T-cell (primary cell): ENCODE data around the gene SNAP47. TPM values are rescaled to one million over a fixed set of nuclear protein-coding genes. Genes with fewer than 3 reads are reported as not detected.

Source experiments
- ATAC-seq, 4 experiments: fragments of 200-7000 bp in 3 of 4; fragments of 150-1000 bp in 1 of 4; cut with Tn5 transposase; replicated peaks in 1 of 4; 1 replicate in 3 of 4; 2 replicates in 1 of 4; pipeline ENCODE4 v1.10.0; 2021; ENCODE audit warnings: moderate library complexity in 3 of 4, mild to moderate bottlenecking in 2 of 4, moderate number of reproducible peaks in 1 of 4
- CTCF ChIA-PET, 2 donors: fragments of 300-600 bp; sonication (Branson Sonifier 250); formaldehyde crosslinking; loops; one replicate each; lab custom pipeline; 2022; ENCODE audit warnings: antibody characterized with exemption in 2 of 2; lab: Charles Lee
- POLR2A ChIA-PET, 2 donors: fragments of 300-600 bp; sonication (Branson Sonifier 250); formaldehyde crosslinking; loops; one replicate each; lab custom pipeline; 2022; ENCODE audit warnings: antibody characterized with exemption in 2 of 2; lab: Charles Lee
- DNase-seq, 35 experiments: peaks; one replicate each; pipeline versions ENCODE4 v3.0.0 to v3.0.0-alpha.2; 2013 to 2023
- H3K27ac ChIP-seq: one replicate; pipeline ENCODE4 v1.5.1; 2013; ENCODE audit warnings: low read length
- H3K27me3 ChIP-seq, 2 experiments: replicated peaks in 1 of 2; 1 replicate in 1 of 2; 2 replicates in 1 of 2; pipeline versions ENCODE4 v1.6.1 to v1.7.0; 2013; ENCODE audit warnings: low read length in 1 of 2, mixed read lengths in 1 of 2; ENCODE audit not compliant: control insufficient read depth in 2 of 2, insufficient read depth in 2 of 2; ENCODE audit errors: extremely low read depth in 1 of 2
- H3K36me3 ChIP-seq, 2 donors: 1 replicate in 1 of 2; 2 replicates in 1 of 2; pipeline versions ENCODE4 v1.6.1 to v1.7.0; 2013; ENCODE audit warnings: low read length in 1 of 2; ENCODE audit not compliant: control insufficient read depth in 2 of 2, insufficient read depth in 1 of 2; ENCODE audit errors: extremely low read depth in 1 of 2
- H3K4me1 ChIP-seq, 2 experiments: 1 replicate in 1 of 2; 2 replicates in 1 of 2; pipeline versions ENCODE4 v1.6.1 to v1.7.0; 2013; ENCODE audit warnings: low read length in 2 of 2, mixed read lengths in 1 of 2; ENCODE audit not compliant: insufficient read depth in 2 of 2, control insufficient read depth in 1 of 2; ENCODE audit errors: extremely low read depth in 1 of 2
- H3K4me3 ChIP-seq, 2 donors: 1 replicate in 1 of 2; 2 replicates in 1 of 2; pipeline versions ENCODE4 v1.5.1 to v1.7.0; 2013; ENCODE audit warnings: mild to moderate bottlenecking in 2 of 2, low read length in 1 of 2, moderate library complexity in 1 of 2; ENCODE audit not compliant: control insufficient read depth in 1 of 2; ENCODE audit errors: extremely low read depth in 1 of 2
- H3K9me3 ChIP-seq: 2 replicates; pipeline ENCODE4 v1.7.0; 2013
- H3K27ac Mint-ChIP-seq, 2 donors: one replicate each; pipeline ENCODE4 v1.8.0; 2020 to 2021; ENCODE audit warnings: mild to moderate bottlenecking in 2 of 2, mixed read lengths in 2 of 2
- H3K27me3 Mint-ChIP-seq, 2 donors: one replicate each; pipeline ENCODE4 v1.8.0; 2021 to 2022; ENCODE audit warnings: mixed read lengths in 2 of 2
- H3K36me3 Mint-ChIP-seq: one replicate; pipeline ENCODE4 v1.8.0; 2021; ENCODE audit warnings: mixed read lengths
- H3K4me1 Mint-ChIP-seq, 3 donors: one replicate each; pipeline ENCODE4 v1.8.0; 2020 to 2022; ENCODE audit warnings: mixed read lengths in 3 of 3, mild to moderate bottlenecking in 1 of 3
- H3K4me3 Mint-ChIP-seq, 3 donors: one replicate each; pipeline ENCODE4 v1.8.0; 2020 to 2022; ENCODE audit warnings: mild to moderate bottlenecking in 3 of 3, mixed read lengths in 3 of 3, moderate library complexity in 3 of 3
- H3K9me3 Mint-ChIP-seq, 3 donors: one replicate each; pipeline ENCODE4 v1.8.0; 2020 to 2022; ENCODE audit warnings: mixed read lengths in 3 of 3
- WGBS: methylation state at CpG from one replicate; pipeline ENCODE4 v1.1.5; 2013; ENCODE audit warnings: missing lambda C conversion rate; ENCODE audit not compliant: insufficient coverage; 5-methylcytosine and 5-hydroxymethylcytosine counted together
- total RNA-seq, 35 experiments: library from RNA in 6 of 35; stranded (reverse) in 6 of 35; fragments of 120-200 nt in 1 of 35; gene quantifications; one replicate each; pipeline versions ENCODE4 v1.2.1 to v1.2.4 and lab custom pipeline; 2013 to 2026

Gene SNAP47
- total RNA-seq, 5 donors from 2014 or later (not counting 1 experiment from before 2014, with no cell fraction given): 20.1 to 35.6 (median 30.7) TPM

DNA sequence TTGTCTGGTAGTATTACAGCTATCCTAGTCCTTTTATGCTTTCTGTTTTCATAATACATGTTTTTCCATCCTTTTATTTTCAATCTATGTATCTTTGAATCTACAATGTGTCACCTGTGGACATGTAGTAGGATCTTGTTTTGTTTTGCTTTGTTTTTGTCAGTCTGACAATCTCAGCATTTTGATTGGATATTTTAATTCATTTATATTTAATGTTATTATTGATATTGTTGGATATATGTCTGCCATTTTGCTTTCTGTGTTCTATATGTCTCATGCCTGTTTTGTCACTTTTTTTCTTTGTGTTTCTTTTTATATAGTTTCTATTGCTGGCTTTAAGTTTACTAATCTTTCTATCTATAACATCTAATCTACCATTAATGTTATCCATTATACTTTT, 68.7 kb downstream of the SNAP47 start:
- Histone ChIP-seq H3K27me3 (no peaks in the 10 kb centered on the region), H3K36me3 (no peaks in the 10 kb centered on the region), H3K4me3 (no peak overlapping the region), H3K9me3 (peaks cover 2% of the 10 kb centered on the region), H3K4me1 (no peaks in the 10 kb centered on the region), H3K27ac (no peak overlapping the region)
- ATAC-seq (no peak), DNase-seq (no peak)
- H3K36me3 Mint-ChIP-seq: no peaks in the 10 kb centered on the region
- H3K4me1 Mint-ChIP-seq: peaks cover 5 to 12% (median 6%) of the 10 kb centered on the region in 3 donors
- peaks cover 9 to 18% of the 10 kb centered on the region in 2 donors for H3K27me3 Mint-ChIP-seq
- CTCF ChIA-PET: no interaction called here
- H3K4me3 Mint-ChIP-seq: no peak overlapping the region
- POLR2A ChIA-PET: no interaction called here
- no peak overlapping the region for H3K27ac Mint-ChIP-seq
- peaks cover 5 to 18% (median 10%) of the 10 kb centered on the region in 3 donors for H3K9me3 Mint-ChIP-seq

DNA sequence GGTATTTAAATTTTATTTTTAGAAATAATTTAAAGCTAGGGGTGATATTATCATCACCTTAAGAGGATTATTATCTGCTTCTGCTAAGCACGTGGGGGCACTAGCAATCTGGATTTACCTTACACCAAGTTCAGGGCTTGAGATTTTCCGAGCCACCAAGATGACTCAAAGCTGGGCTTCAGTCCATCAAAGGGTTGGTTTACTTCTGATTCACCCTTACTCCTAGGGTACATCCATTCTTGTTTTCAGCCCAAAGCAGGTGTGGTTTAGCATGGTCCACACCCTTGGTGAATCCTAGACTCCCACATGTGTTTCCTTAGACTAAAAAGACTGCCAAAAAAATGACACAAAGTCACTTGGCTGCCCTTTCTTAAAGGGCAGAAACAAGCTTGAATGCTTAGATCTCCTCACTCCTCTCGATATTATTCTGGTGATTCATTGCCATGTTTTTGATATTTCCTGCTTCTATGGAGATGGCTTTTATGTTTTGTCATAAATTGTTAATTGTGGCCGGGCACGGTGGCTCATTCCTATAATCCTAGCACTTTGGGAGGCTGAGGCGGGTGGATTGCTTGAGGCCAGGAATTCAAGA, 70.5 kb downstream of the SNAP47 start:
- CTCF ChIA-PET: no interaction called here
- ATAC-seq (no peak), DNase-seq (no peak)
- H3K27me3 ChIP-seq: no peaks in the 10 kb centered on the region
- peaks cover 7 to 15% (median 9%) of the 10 kb centered on the region in 3 donors for H3K4me1 Mint-ChIP-seq
- no peak overlapping the region for H3K4me3 ChIP-seq
- no CpG with 5 or more reads among the region's 6 CpGs for WGBS
- no peak overlapping the region for H3K27ac ChIP-seq
- no peaks in the 10 kb centered on the region for H3K4me1 ChIP-seq
- no peaks in the 10 kb centered on the region for H3K36me3 Mint-ChIP-seq
- no peak overlapping the region for H3K27ac Mint-ChIP-seq
- POLR2A ChIA-PET: no interaction called here
- peaks cover 9 to 14% of the 10 kb centered on the region in 2 donors for H3K27me3 Mint-ChIP-seq
- no peak overlapping the region for H3K4me3 Mint-ChIP-seq
- H3K9me3 Mint-ChIP-seq: peaks cover 5 to 18% (median 10%) of the 10 kb centered on the region in 3 donors
- H3K9me3 ChIP-seq: peaks cover 2% of the 10 kb centered on the region
- no peaks in the 10 kb centered on the region for H3K36me3 ChIP-seq

DNA sequence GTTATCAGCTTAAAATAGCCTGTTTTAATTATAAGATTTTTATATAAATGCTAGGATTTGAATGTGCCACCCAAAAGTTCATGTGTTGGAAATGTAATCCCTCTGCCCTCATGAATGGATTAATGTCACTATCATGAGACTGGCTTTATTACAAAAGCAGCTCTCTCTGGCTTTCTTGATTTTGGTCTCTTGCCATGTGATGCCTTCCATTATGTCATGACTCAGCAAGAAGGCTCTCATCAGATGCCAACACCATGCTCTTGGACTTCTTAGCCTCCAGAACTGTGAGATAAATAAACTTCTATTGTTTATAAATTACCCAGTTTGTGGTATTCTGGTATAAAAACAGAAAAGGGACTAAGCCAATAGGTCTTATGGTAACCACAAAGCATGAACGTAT, 73.3 kb downstream of the SNAP47 start:
- CTCF ChIA-PET: no interaction called here
- Mint-ChIP-seq H3K4me1 (peaks cover 7 to 15% (median 9%) of the 10 kb centered on the region in 3 donors), H3K9me3 (peaks cover 12 to 25% (median 22%) of the 10 kb centered on the region in 3 donors), H3K27ac (peak overlapping the region in 1 of 2 donors; percentile 29), H3K4me3 (no peak overlapping the region), H3K27me3 (peaks cover 9 to 11% of the 10 kb centered on the region in 2 donors), H3K36me3 (peaks cover 6% of the 10 kb centered on the region)
- Histone ChIP-seq H3K4me3 (no peak overlapping the region), H3K9me3 (peaks cover 2% of the 10 kb centered on the region), H3K4me1 (no peaks in the 10 kb centered on the region), H3K27ac (no peak overlapping the region), H3K27me3 (no peaks in the 10 kb centered on the region), H3K36me3 (no peaks in the 10 kb centered on the region)
- no peak for ATAC-seq
- WGBS: no CpG with 5 or more reads among the region's 1 CpG
- DNase-seq: no peak
- POLR2A ChIA-PET: no interaction called here

DNA sequence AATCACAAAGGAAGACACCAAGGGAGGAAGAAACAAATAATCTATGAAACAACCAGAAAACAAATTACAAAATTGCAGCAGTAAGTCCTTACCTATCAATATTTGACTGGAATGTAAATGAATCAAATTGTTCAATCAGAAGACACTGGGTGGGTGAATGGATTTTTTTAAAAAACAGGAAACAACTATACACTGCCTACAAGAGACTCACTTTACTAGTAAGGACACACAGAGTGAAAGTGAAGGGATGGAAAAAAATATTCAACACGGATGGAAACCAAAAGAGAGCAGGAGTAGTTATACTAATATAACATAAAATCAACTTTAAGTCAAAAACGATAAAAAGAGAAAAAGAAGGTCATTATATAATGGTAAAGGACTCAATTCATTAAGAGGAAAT, 73.8 kb downstream of the SNAP47 start:
- H3K27me3 Mint-ChIP-seq: peaks cover 9 to 11% of the 10 kb centered on the region in 2 donors
- peaks cover 6% of the 10 kb centered on the region for H3K36me3 Mint-ChIP-seq
- ATAC-seq (no peak), DNase-seq (no peak)
- H3K4me1 Mint-ChIP-seq: peaks cover 7 to 15% (median 9%) of the 10 kb centered on the region in 3 donors
- no peaks in the 10 kb centered on the region for H3K36me3 ChIP-seq
- no CpG with 5 or more reads among the region's 2 CpGs for WGBS
- POLR2A ChIA-PET: no interaction called here
- H3K9me3 ChIP-seq: peaks cover 2% of the 10 kb centered on the region
- peaks cover 11 to 23% (median 20%) of the 10 kb centered on the region in 3 donors for H3K9me3 Mint-ChIP-seq
- no peak overlapping the region for H3K27ac ChIP-seq
- no peaks in the 10 kb centered on the region for H3K4me1 ChIP-seq
- H3K4me3 Mint-ChIP-seq: no peak overlapping the region
- H3K27me3 ChIP-seq: no peaks in the 10 kb centered on the region
- peak overlapping the region in 1 of 2 donors; percentile 29 for H3K27ac Mint-ChIP-seq
- no peak overlapping the region for H3K4me3 ChIP-seq
- CTCF ChIA-PET: no interaction called here

DNA sequence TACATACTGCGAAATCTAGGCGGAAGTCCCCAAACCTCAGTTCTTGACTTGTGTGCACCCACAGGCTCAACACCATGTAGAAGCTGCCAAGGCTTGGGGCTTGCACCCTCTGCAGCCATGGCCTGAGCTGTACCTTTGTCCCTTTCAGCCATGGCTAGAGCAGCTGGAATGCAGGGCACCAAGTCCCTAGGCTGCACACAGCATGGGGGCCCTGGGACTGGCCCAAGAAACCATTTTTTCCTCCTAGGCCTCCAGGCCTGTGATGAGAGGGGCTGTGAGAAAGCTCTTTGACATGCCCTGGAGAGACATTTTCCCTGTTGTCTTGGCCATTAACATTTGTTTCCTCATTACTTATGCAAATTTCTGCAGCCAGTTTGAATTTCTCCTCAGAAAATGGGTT, 78.7 kb downstream of the SNAP47 start:
- Mint-ChIP-seq H3K4me3 (no peak overlapping the region), H3K4me1 (peaks cover 7 to 10% (median 9%) of the 10 kb centered on the region in 3 donors), H3K36me3 (peaks cover 10% of the 10 kb centered on the region), H3K27me3 (no peaks in the 10 kb centered on the region), H3K9me3 (peaks cover 15 to 17% (median 16%) of the 10 kb centered on the region in 3 donors), H3K27ac (no peak overlapping the region)
- no peak for DNase-seq
- POLR2A ChIA-PET: no interaction called here
- peaks cover 0 to 11% of the 10 kb centered on the region in 2 experiments for H3K4me1 ChIP-seq
- no peaks in the 10 kb centered on the region for H3K27me3 ChIP-seq
- no peaks in the 10 kb centered on the region for H3K36me3 ChIP-seq
- no peaks in the 10 kb centered on the region for H3K9me3 ChIP-seq
- no peak for ATAC-seq
- no peak overlapping the region for H3K27ac ChIP-seq
- CTCF ChIA-PET: no interaction called here
- no peak overlapping the region for H3K4me3 ChIP-seq
- WGBS: 100% methylated on average over 2 of the region's 2 CpGs

DNA sequence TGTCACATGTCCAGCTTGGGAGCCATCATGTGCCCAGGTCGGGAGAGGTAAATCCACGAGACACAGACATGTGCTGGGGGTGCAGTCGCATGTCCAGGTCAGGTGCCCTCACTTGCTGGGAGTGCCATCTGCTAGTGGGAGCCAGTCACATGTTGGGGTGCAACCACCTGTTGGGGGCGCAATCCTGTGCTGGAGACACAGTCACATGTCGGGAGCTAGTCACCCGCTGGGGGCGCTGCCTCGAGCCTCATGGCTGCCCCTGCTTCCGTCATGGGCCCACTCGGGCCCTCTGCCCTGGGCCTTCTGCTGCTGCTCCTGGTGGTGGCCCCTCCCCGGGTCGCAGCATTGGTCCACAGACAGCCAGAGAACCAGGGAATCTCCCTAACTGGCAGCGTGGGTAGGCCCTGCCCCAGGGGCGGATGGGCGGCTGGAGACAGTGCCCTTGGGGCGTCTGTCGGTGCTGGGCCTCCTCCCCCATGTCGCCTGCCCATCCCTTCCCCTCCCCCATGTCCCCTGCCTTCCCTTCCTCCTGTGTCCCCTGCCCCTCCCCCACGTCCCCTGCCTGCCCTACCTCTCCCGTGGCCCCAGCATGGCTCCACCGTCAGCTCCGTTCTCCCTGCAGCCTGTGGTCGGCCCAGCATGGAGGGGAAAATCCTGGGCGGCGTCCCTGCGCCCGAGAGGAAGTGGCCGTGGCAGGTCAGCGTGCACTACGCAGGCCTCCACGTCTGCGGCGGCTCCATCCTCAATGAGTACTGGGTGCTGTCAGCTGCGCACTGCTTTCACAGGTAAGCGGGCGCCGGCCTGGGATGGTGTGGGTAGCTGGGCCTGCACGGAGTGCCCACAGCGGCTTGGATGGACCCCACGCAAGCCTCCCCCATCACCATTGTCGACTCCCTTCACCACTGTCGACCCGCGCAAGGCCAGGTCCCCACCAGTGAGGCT, 80.5 kb downstream of the SNAP47 start, which contains the start of gene PRSS38:
Gene PRSS38 (plus strand): TSS at position 208 of the 942 bp plus-strand sequence. CDS start 42 bp downstream, at position 250.
- H3K27me3 Mint-ChIP-seq: no peaks in the 10 kb centered on the region
- ChIA-PET POLR2A (no interaction called here), CTCF (no interaction called here)
- no peaks in the 10 kb centered on the region for H3K36me3 ChIP-seq
- no peaks in the 10 kb centered on the region for H3K27me3 ChIP-seq
- H3K27ac Mint-ChIP-seq: no peak within 1 kb of the TSS
- ATAC-seq (no peak), DNase-seq (no peak)
- H3K27ac ChIP-seq: no peak within 1 kb of the TSS
- no peak within 1 kb of the TSS for H3K4me3 Mint-ChIP-seq
- WGBS: 88% methylated on average over 38 of the region's 44 CpGs
- H3K4me1 Mint-ChIP-seq: peaks cover 5 to 8% (median 7%) of the 10 kb centered on the region in 3 donors
- H3K9me3 Mint-ChIP-seq: peaks cover 15 to 17% (median 16%) of the 10 kb centered on the region in 3 donors
- peaks cover 10% of the 10 kb centered on the region for H3K36me3 Mint-ChIP-seq
- peaks cover 0 to 11% of the 10 kb centered on the region in 2 experiments for H3K4me1 ChIP-seq
- no peaks in the 10 kb centered on the region for H3K9me3 ChIP-seq
- H3K4me3 ChIP-seq: no peak within 1 kb of the TSS
